HG03378 (cell line): Measurements from ENCODE around the gene ERP44.
"Not testable (repeated sequence)": the region's sequence is repeated elsewhere in the genome, so short reads cannot be mapped to it uniquely, and the experiment has no call there.

Experiments
- ATAC-seq: cut with Tn5 transposase; IDR thresholded peaks from one replicate; pipeline ENCODE4 v1.9.1; 2021; ENCODE audit warnings: mild to moderate bottlenecking, moderate library complexity; ENCODE audit not compliant: unreplicated experiment

The ERP44 gene

GRCh38 chr9:100070104-100071041 is 28.4 kb downstream of the ERP44 start:
- ATAC-seq = no peak

- not testable (repeated sequence) for ATAC-seq
Measured at GRCh38 chr9:100069068-100069467, 29.7 kb downstream of the ERP44 start.

- ATAC-seq = not testable (repeated sequence)
Measured at GRCh38 chr9:100067990-100068389, 30.8 kb downstream of the ERP44 start.

- ATAC-seq = peak; percentile 92
Measured at GRCh38 chr9:100066539-100066938, 32.3 kb downstream of the ERP44 start.

GRCh38 chr9:100064872-100065581 is 33.8 kb downstream of the ERP44 start:
- ATAC-seq = no peak

- ATAC-seq = no peak
Measured at GRCh38 chr9:100063185-100063584, 35.6 kb downstream of the ERP44 start.

- not testable (repeated sequence) for ATAC-seq
Measured at GRCh38 chr9:100062683-100063082, 36.1 kb downstream of the ERP44 start.

- ATAC-seq = peak; percentile 79
Measured at GRCh38 chr9:100058699-100059579, 39.9 kb downstream of the ERP44 start.

- ATAC-seq = no peak
Measured at GRCh38 chr9:100057624-100058023, 41.2 kb downstream of the ERP44 start.

GRCh38 chr9:100056561-100056960 is 42.2 kb downstream of the ERP44 start:
- no peak for ATAC-seq

GRCh38 chr9:100052375-100052774 is 46.4 kb downstream of the ERP44 start:
- ATAC-seq = no peak

- no peak for ATAC-seq
Measured at GRCh38 chr9:100049551-100049950, 49.2 kb downstream of the ERP44 start.

- ATAC-seq = no peak
Measured at GRCh38 chr9:100038472-100038871, 60.3 kb downstream of the ERP44 start.

GRCh38 chr9:100033877-100034551 is 64.8 kb downstream of the ERP44 start:
- ATAC-seq = no peak

- no peak for ATAC-seq
Measured at GRCh38 chr9:100030548-100030947, 68.3 kb downstream of the ERP44 start.

- no peak for ATAC-seq
Measured at GRCh38 chr9:100029251-100029650, 69.5 kb downstream of the ERP44 start.

GRCh38 chr9:100028201-100028784 is 70.5 kb downstream of the ERP44 start:
- peak; percentile 76 for ATAC-seq

GRCh38 chr9:100027543-100027942 is 71.3 kb downstream of the ERP44 start:
- no peak for ATAC-seq

- ATAC-seq = no peak
Measured at GRCh38 chr9:100021931-100022330, 76.9 kb downstream of the ERP44 start.
